K562 (cell line): ENCODE measurements around the gene CTDSPL.

ENCODE experiments used
- BACH1 ChIP-seq: fragments of 200-800 bp; sonication (Bioruptor generic); IDR thresholded peaks from 2 replicates; pipeline ENCODE4 v1.6.1; 2016; ENCODE audit warnings: missing genetic modification characterization, missing compliant biosample characterization
- BHLHE40 ChIP-seq: IDR thresholded peaks from 2 replicates; pipeline ENCODE4 v1.6.1; 2011; ENCODE audit warnings: low read length, improper control_type of control experiment
- CBX2 ChIP-seq: fragments of 200-600 bp; sonication (generic); IDR thresholded peaks from one replicate; pipeline ENCODE4 v1.6.1; 2012; ENCODE audit warnings: mild to moderate bottlenecking, low read length, inconsistent platforms; ENCODE audit not compliant: insufficient read depth, poor library complexity, severe bottlenecking
- CEBPB ChIP-seq: fragments of 450-650 bp; IDR thresholded peaks from 2 replicates; pipeline ENCODE4 v1.6.1; 2016; ENCODE audit warnings: missing genetic modification characterization, missing compliant biosample characterization
- CHCHD3 ChIP-seq: fragments of 250-450 bp; sonication (Bioruptor Pico); IDR thresholded peaks from 2 replicates; pipeline ENCODE4 v2.1.2; 2022; ENCODE audit warnings: mild to moderate bottlenecking
- CTCF ChIP-seq, 3 experiments: IDR thresholded peaks in 2 of 3; conservative IDR thresholded peaks in 1 of 3; 2 replicates each; pipeline ENCODE4 v1.5.1; 2011 to 2012; ENCODE audit warnings: low read length in 3 of 3, mild to moderate bottlenecking in 3 of 3, control low read depth in 2 of 3, improper control_type of control experiment in 1 of 3, inconsistent platforms in 1 of 3, low read depth in 1 of 3, mixed read lengths in 1 of 3, moderate library complexity in 1 of 3; ENCODE audit not compliant: insufficient read depth in 2 of 3
- HMGXB4 ChIP-seq: sonication (generic); formaldehyde crosslinking; IDR thresholded peaks from 2 replicates; pipeline ENCODE4 v1.8.1; 2023; ENCODE audit warnings: mild to moderate bottlenecking, missing genetic modification reagents
- PHTF2 ChIP-seq: fragments of 250-450 bp; sonication (Bioruptor Pico); IDR thresholded peaks from 2 replicates; pipeline ENCODE4 v1.5.0; 2021; ENCODE audit warnings: mild to moderate bottlenecking
- POLR2A ChIP-seq: fragments of 450-650 bp; conservative IDR thresholded peaks from 2 replicates; pipeline ENCODE4 v1.6.1; 2016
- PTBP1 ChIP-seq: fragments of 200-400 bp; formaldehyde crosslinking; IDR thresholded peaks from 2 replicates; pipeline ENCODE4 v1.6.1; 2017; ENCODE audit warnings: low read depth, low read length
- RBM25 ChIP-seq: fragments of 200-400 bp; formaldehyde crosslinking; IDR thresholded peaks from 2 replicates; pipeline ENCODE4 v1.6.1; 2018; ENCODE audit warnings: low read length, low read depth, moderate library complexity; ENCODE audit not compliant: severe bottlenecking
- ZNF140 ChIP-seq: fragments of 250-450 bp; sonication (Bioruptor Pico); IDR thresholded peaks from 2 replicates; pipeline ENCODE4 v1.8.0; 2021; ENCODE audit warnings: moderate library complexity, mild to moderate bottlenecking, inconsistent platforms

DNA sequence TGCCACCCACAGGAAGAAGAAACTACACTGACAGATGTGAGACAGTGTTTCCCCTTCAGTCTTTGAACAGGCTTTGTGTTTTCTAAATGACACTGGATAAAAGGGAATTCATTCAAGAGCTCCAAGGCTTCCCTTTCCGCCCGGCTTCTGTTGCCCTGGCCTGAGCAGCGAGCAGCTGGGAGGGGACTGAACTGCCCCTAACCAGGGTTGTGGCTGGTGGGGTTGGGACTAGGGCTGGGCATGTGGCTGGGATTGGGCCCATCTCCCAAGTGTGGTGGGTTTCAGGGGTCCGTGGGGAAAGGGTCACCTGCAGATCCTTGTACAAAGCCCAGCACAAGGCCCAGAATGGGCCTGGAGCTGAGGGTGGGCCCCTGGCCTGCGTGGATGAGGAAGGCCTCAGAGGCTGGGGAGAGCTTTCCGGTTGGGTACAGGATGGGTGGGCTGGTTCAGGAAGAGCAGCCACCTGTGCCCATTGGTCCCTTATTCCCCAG lies 139.3 kb downstream of the CTDSPL start:
- no peak for TF ChIP-seq POLR2A
- no peak for TF ChIP-seq BACH1 (tag)
- TF ChIP-seq PHTF2 (CRISPR knock-in tag): no peak
- no peak for TF ChIP-seq CHCHD3 (CRISPR knock-in tag)
- TF ChIP-seq HMGXB4 (CRISPR knock-in tag): no peak
- no peak for TF ChIP-seq CTCF (IDR thresholded peaks at IDR 0.05 in 2 of 3, conservative IDR thresholded peaks at IDR 0.05 in 1 of 3; ENCODE audit: insufficient read depth in 2 of 3, low read depth in 1 of 3, low read length in 3 of 3)
- no peak for TF ChIP-seq CEBPB (tag)
- no peak for TF ChIP-seq RBM25
- TF ChIP-seq PTBP1: no peak
- TF ChIP-seq BHLHE40: no peak
- TF ChIP-seq CBX2: no peak
- no peak for TF ChIP-seq ZNF140 (CRISPR knock-in tag)
